Inflammatory macrophage (primary cell): ENCODE results near the gene CACNB2.
"Not testable (repeated sequence)": the region's sequence is repeated elsewhere in the genome, so short reads cannot be mapped to it uniquely, and the experiment has no call there.

ENCODE experiments used
- DNase-seq, 2 donors: peaks; one replicate each; pipeline ENCODE4 v3.0.0-alpha.2; 2020 to 2022

The CACNB2 gene

GRCh38 chr10:18571780-18572179 is 431.6 kb downstream of the CACNB2 start:
- no peak for DNase-seq

GRCh38 chr10:18572959-18573561 is 432.8 kb downstream of the CACNB2 start:
- no peak for DNase-seq

GRCh38 chr10:18576586-18576985 is 436.4 kb downstream of the CACNB2 start:
- no peak for DNase-seq

DNA sequence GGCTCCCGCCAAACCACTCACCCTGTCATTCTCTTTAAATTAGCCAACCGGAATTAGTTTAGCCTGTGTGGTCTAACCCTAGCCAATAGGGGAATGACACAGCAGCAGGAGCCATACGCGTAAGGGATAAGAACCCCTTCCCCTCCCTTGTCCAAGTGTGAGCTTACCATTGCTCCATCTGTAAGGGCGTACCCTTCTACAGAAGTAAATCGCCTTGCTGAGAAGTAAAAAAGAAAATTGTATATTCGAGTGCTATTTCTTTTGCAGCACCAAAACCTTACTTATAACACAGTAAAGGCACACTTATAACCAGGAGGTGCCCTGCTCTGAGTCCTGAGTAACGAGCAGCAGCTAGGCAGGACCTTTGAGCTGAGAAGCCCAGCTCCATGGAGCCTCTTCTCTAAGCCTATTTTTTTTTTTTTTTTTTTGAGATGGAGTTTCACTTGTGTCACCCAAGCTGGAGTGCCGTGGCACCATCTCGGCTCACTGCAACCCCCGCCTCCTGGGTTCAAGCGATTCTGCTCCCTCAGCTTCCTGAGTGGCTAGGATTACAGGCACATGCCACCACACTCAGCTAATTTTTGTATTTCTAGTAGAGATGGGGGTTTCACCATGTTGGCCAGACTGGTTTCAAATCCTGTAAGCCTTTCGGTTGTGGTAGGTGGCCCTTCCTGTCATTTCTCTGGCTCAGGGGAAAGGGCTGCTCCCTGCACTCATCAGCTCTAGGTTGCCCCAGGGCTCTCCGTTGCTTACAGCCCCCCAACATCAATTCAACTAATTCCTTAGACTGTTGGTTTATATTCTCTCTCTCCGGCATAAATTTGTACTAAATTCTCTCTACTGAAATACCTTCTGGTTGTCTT is 437.8 kb downstream of the CACNB2 start:
- DNase-seq = no peak

DNA sequence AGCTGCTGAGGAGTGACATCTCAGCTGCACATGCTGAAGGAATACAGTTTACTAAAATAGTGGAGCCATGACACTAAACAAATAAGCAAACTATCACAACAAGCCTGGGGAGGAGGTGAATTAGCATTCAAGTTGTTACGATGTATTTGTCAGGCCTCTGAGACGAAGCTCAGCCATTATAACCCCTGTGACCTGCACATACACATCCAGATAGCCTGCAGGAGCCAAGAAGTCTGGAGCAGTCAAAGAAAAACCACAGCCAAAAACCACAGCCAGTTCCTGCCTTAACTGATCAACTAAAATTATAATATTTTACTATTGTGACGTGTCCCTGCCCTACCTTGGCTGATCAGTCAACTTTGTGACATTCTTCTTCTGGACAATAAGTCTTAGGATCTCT is 442.6 kb downstream of the CACNB2 start:
- DNase-seq = no peak

DNA sequence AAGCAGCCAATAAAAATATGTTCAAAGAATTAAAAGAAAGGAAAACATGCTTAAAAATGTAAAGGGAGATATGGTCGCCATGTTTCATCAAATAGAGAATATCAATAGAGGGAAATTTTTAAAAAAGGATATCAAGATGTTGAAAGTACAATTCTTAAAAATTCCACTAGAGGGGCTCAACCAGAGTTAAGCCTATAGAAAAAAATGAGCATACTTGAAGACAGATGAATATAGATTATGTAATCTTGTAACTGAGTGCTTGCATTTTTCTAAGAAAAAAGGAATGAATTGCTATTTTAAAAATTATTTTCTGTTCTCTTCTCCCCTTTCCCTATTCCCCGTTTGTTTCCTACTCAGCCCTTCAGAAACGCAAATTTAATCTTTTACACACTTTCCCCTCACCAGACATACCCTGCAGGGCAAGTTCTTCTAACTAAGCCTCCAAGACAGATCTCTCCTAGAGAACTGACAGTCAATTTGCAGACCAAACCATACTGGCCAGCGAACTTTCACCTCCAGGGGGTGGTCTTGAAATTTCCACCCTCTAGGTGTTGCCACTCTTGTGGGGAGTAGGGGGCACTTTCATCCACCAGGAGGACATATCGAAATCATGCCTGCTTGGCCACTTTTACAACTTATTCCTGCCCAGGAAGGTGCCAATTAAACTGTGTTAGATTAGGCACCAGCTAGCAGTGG is 443.5 kb downstream of the CACNB2 start:
- DNase-seq = peak in 1 of 2 donors; percentile 5

- DNase-seq = not testable (repeated sequence)
Observed at GRCh38 chr10:18586637-18587036, 446.4 kb downstream of the CACNB2 start.

DNA sequence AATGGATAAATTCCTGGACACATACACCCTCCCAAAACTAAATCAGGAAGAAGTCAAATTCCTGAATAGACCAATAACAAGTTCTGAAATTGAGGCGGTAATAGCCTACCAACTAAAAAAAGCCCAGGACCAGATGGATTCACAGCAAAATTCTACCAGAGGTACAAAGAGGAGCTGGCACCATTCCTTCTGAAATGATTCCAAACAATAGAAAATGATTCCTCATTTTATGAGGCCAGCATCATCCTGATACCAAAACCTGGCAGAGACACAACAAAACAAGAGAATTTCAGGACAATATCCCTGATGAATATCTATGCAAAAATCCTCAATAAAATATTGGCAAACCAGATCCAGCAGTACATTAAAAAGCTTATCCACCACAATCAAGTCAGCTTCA is 450.9 kb downstream of the CACNB2 start:
- DNase-seq = not testable (repeated sequence)
